KMS-11 (cell line): Measurements from ENCODE around the gene TICAM1.
"Not testable (repeated sequence)": the region's sequence is repeated elsewhere in the genome, so short reads cannot be mapped to it uniquely, and the experiment has no call there.

Source experiments
- H2AFZ ChIP-seq: fragments of 200-600 bp; sonication (generic); 2 replicates; pipeline ENCODE4 v1.6.1; 2016; ENCODE audit warnings: antibody characterized with exemption, mixed run types, low read depth
- H3K27ac ChIP-seq: fragments of 200-600 bp; sonication (generic); 2 replicates; pipeline ENCODE4 v1.6.1; 2016; ENCODE audit warnings: mild to moderate bottlenecking, mixed run types
- H3K27me3 ChIP-seq: fragments of 200-600 bp; sonication (generic); 2 replicates; pipeline ENCODE4 v1.6.1; 2017; ENCODE audit warnings: mild to moderate bottlenecking, low read depth, mixed run types, moderate library complexity; ENCODE audit not compliant: insufficient read depth
- H3K36me3 ChIP-seq: fragments of 200-600 bp; sonication (generic); 2 replicates; pipeline ENCODE4 v1.6.1; 2017; ENCODE audit warnings: mild to moderate bottlenecking, mixed run types; ENCODE audit not compliant: insufficient read depth
- H3K4me1 ChIP-seq: fragments of 200-600 bp; sonication (generic); 2 replicates; pipeline ENCODE4 v1.6.1; 2016; ENCODE audit warnings: mild to moderate bottlenecking, low read depth, mixed run types; ENCODE audit not compliant: poor library complexity, severe bottlenecking
- H3K4me2 ChIP-seq: fragments of 200-600 bp; sonication (generic); 2 replicates; pipeline ENCODE4 v1.7.0; 2016; ENCODE audit warnings: mild to moderate bottlenecking, mixed run types
- H3K4me3 ChIP-seq: fragments of 200-600 bp; sonication (generic); IDR thresholded peaks from 2 replicates; pipeline ENCODE4 v1.6.1; 2017; ENCODE audit warnings: low read depth, low read length, mixed read lengths; ENCODE audit not compliant: insufficient read depth
- H3K79me2 ChIP-seq: fragments of 200-600 bp; sonication (generic); 2 replicates; pipeline ENCODE4 v1.6.1; 2016; ENCODE audit warnings: low read depth, mixed run types; ENCODE audit not compliant: insufficient read depth
- H3K9ac ChIP-seq: fragments of 200-600 bp; sonication (generic); 2 replicates; pipeline ENCODE4 v1.6.1; 2016; ENCODE audit warnings: mild to moderate bottlenecking, mixed run types
- H4K20me1 ChIP-seq: fragments of 200-600 bp; sonication (generic); 2 replicates; pipeline ENCODE4 v1.6.1; 2016; ENCODE audit warnings: mild to moderate bottlenecking, mixed run types; ENCODE audit not compliant: insufficient read depth
- TF ChIP-seq, protein P1 (sequence below): fragments of 200-600 bp; sonication (generic); conservative IDR thresholded peaks from 2 replicates; pipeline ENCODE4 v1.6.1; 2017; ENCODE audit warnings: low read depth, mild to moderate bottlenecking, antibody characterized with exemption, low read length, moderate library complexity, mixed read lengths

Gene TICAM1

DNA sequence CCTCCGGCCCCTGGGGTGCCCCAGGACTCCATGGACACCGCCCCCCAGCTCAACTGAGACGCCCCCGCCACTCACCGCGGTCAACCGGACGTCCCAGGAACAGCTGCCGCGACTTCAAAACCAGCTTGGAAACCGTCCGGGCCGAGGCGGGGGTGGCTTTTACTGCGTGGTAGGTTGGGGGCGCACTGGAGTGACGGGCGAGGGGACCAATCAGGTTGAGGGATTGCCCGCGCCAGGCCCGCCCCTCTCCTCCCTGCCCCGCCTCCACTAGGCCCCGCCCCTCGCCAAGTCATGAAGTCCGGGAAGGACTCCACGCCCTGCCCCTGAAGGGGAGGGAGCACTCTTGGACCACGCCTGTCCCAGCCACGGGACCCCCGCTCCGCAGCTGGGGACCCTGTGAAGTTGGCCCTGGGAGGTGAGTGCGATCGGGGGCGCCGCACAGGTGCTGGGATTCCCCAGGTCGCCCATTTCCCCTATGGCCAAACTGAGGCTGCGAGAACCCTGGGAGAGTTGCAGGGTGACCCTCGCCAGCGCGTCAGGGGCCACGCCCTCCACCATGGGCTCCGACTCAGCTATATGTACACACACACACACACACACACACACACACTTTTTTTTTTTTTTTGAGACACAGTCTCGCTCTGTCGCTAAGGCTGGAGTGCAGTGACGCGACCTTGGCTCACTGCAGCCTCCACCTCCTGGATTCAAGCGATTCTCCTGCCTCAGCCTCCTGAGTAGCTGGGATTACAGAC lies 36.2 kb upstream of the TICAM1 start, which contains the start of gene PLIN3:
Gene PLIN3, minus strand, starts transcription at position 134 of the 752 bp plus-strand sequence. CDS start 6,273 bp downstream, outside the sequence.
- H3K9ac ChIP-seq = peak within 1 kb of the TSS; percentile 61; the same call in 1 of the 2 replicates
- TF ChIP-seq, protein P1, sequence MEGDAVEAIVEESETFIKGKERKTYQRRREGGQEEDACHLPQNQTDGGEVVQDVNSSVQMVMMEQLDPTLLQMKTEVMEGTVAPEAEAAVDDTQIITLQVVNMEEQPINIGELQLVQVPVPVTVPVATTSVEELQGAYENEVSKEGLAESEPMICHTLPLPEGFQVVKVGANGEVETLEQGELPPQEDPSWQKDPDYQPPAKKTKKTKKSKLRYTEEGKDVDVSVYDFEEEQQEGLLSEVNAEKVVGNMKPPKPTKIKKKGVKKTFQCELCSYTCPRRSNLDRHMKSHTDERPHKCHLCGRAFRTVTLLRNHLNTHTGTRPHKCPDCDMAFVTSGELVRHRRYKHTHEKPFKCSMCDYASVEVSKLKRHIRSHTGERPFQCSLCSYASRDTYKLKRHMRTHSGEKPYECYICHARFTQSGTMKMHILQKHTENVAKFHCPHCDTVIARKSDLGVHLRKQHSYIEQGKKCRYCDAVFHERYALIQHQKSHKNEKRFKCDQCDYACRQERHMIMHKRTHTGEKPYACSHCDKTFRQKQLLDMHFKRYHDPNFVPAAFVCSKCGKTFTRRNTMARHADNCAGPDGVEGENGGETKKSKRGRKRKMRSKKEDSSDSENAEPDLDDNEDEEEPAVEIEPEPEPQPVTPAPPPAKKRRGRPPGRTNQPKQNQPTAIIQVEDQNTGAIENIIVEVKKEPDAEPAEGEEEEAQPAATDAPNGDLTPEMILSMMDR = no peak
- H3K4me2 ChIP-seq = peak within 1 kb of the TSS; percentile 56
- H3K79me2 ChIP-seq = no peaks in the 10 kb centered on the region
- no peaks in the 10 kb centered on the region; the same call in 1 of the 2 replicates for H3K27me3 ChIP-seq
- no peaks in the 10 kb centered on the region for H3K4me1 ChIP-seq
- H3K36me3 ChIP-seq = no peaks in the 10 kb centered on the region
- H3K4me3 ChIP-seq = no peak within 1 kb of the TSS
- no peaks in the 10 kb centered on the region for H4K20me1 ChIP-seq
- no peak within 1 kb of the TSS for H3K27ac ChIP-seq
- H2AFZ ChIP-seq = peak within 1 kb of the TSS; percentile 82

DNA sequence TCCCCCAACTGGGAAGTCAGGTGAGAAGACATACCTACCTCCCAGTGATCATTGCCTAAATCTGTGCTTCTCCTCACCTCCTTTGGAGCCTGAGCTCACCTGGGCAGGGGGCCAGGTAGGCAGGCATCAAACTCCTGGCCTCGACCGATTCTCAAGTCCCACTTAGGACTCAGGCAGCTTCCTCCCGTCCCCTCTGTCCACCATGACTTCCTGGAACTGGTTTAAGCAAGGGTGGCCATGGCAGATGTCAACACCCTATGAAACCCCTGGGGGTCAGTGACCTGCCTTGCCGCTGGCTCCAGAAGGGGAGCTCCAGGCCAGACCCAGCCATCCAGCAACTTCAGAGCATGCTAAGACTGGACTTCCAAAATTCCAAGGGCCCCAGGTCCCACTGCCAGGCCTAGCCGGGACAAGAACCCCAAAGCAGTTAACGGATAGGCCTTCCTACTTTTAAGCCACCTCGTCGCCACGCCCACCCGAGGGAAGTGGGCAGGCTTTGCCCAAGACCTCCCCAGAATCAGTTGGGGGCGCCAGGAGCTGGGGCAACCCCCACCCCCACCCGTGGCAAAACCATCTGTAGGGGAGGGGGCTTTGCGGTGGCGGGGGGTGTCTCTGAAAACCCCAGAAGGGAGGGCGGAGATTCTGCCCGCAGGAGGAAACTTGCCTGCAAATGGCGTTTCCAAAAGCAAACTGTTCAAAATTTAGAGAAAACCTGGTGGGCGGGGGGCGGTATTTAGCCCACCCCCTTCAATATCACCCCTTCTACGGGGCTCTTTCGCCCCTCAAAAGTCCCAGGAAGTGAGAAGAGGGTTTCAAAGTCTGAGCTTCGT lies 35.3 kb upstream of the TICAM1 start:
- Histone ChIP-seq H2AFZ (peak overlapping the region; percentile 82), H4K20me1 (no peaks in the 10 kb centered on the region), H3K4me2 (peak overlapping the region; percentile 56), H3K4me1 (no peaks in the 10 kb centered on the region), H3K27me3 (no peaks in the 10 kb centered on the region; the same call in 1 of the 2 replicates), H3K79me2 (no peaks in the 10 kb centered on the region), H3K4me3 (no peak overlapping the region), H3K36me3 (no peaks in the 10 kb centered on the region), H3K27ac (no peak overlapping the region), H3K9ac (peak overlapping the region; percentile 61; the same call in 1 of the 2 replicates)
- TF ChIP-seq, protein P1 = no peak

DNA sequence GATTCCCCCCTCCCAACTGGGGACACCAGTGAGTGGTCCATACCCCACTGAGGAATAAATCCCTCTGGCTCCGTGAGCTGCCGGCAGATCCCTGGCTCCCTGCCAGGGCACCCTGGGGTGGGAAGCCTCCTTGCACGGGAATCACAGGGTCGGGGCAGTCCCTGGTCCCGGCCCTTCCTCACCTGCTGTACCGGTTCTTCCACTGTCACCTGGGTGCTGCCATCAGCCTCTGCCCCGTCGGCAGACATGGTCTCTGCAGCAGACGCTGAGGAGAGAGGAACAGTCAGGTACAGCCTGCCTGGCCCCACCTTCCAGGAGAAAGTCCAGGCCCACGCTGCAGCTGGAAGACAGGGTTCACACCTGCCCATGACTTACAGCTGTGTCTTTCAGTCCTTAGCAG lies 29.6 kb upstream of the TICAM1 start:
- H3K27ac ChIP-seq = no peak overlapping the region
- no peaks in the 10 kb centered on the region for H3K36me3 ChIP-seq
- H3K4me3 ChIP-seq = no peak overlapping the region
- no peaks in the 10 kb centered on the region for H4K20me1 ChIP-seq
- H3K4me2 ChIP-seq = no peak overlapping the region
- no peaks in the 10 kb centered on the region for H3K27me3 ChIP-seq
- TF ChIP-seq, protein P1 = no peak
- H3K9ac ChIP-seq = no peak overlapping the region
- H3K79me2 ChIP-seq = no peaks in the 10 kb centered on the region
- H2AFZ ChIP-seq = no peak overlapping the region
- no peaks in the 10 kb centered on the region for H3K4me1 ChIP-seq

DNA sequence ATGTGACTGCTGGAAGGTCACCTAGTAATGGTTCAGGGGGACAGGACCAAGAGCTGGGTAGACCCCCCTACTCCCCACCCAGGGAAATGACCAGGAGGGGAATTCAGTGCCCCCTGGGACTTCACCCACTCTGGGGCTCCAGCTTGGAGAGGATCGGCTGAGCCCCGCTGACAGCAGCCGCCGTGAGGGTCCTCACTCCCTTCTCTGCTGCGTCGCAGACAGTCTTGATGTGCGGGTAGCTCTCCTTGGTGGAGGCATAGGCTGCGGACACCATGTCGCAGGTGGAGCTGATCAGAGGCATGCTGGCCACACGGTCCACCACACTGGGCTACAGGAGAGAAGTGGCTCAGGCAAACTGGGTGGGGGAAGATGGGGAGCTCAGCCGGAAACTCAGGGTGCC lies 28.2 kb upstream of the TICAM1 start:
- Histone ChIP-seq H3K9ac (no peak overlapping the region), H4K20me1 (no peaks in the 10 kb centered on the region), H3K4me2 (no peak overlapping the region), H3K36me3 (no peaks in the 10 kb centered on the region), H2AFZ (no peak overlapping the region), H3K27me3 (no peaks in the 10 kb centered on the region), H3K79me2 (no peaks in the 10 kb centered on the region), H3K27ac (no peak overlapping the region), H3K4me1 (no peaks in the 10 kb centered on the region), H3K4me3 (no peak overlapping the region)
- TF ChIP-seq, protein P1 = no peak

DNA sequence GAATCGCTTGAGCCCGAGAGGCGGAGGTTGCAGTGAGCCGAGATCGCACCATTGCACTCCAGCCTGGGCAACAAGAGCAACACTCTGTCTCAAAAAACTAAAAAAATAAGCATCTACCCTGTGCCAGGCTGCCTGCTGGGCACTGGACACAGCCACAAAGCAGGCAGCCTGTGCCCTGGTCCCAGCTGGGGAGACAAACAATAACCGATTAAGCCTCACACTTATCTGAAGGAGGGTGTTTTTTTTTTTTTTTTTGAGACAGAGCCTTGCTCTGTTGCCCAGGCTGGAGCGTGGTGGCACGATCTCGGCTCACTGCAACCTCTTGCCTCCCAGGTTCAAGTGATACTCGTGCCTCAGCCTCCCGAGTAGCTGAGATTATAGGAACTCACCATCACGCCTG lies 25.0 kb upstream of the TICAM1 start:
- not testable (repeated sequence) for H4K20me1 ChIP-seq, H2AFZ ChIP-seq, H3K27ac ChIP-seq, H3K36me3 ChIP-seq, H3K79me2 ChIP-seq, H3K9ac ChIP-seq, H3K4me1 ChIP-seq, H3K4me2 ChIP-seq, H3K4me3 ChIP-seq, H3K27me3 ChIP-seq

DNA sequence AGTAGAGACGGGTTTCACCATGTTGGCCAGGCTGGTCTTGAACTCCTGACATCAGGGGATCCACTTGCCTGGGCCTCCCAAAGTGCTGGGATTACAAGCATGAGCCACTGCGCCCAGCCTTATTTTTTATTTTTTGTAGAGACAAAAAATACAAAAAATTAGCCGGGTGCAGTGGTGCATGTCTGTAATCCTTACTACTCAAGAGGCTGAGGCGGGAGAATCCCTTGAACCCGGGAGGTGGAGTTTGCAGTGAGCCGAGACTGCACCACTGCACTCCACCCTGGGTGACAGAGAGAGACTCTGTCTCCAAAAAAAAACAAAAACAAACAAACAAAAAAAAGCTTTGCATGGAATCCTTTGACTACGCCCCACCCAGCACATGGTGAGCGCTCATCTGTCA lies 22.0 kb upstream of the TICAM1 start:
- H3K36me3 ChIP-seq, H2AFZ ChIP-seq, H3K4me2 ChIP-seq, H3K4me3 ChIP-seq, H3K27me3 ChIP-seq, H3K9ac ChIP-seq, H3K79me2 ChIP-seq, H4K20me1 ChIP-seq, H3K27ac ChIP-seq: not testable (repeated sequence)
- H3K4me1 ChIP-seq = peaks cover 14% of the 10 kb centered on the region
